Esophagus (tissue), 2 donors: Measurements from ENCODE around the gene TMEM11. TPM values are rescaled to one million over a fixed set of nuclear protein-coding genes. Genes with fewer than 3 reads are reported as not detected.

Experiments used
- H3K27ac ChIP-seq, 2 donors: one replicate each; pipeline ENCODE4 v1.5.1; 2013; ENCODE audit warnings: low read depth in 2 of 2, mild to moderate bottlenecking in 2 of 2, inconsistent platforms in 1 of 2, low read length in 1 of 2, moderate library complexity in 1 of 2
- H3K27me3 ChIP-seq, 2 donors: one replicate each; pipeline ENCODE4 v1.6.1; 2013; ENCODE audit warnings: low read length in 2 of 2, control low read depth in 1 of 2, mild to moderate bottlenecking in 1 of 2; ENCODE audit not compliant: insufficient read depth in 2 of 2, control insufficient read depth in 1 of 2
- H3K36me3 ChIP-seq, 2 donors: one replicate each; pipeline ENCODE4 v1.6.1; 2013; ENCODE audit warnings: low read length in 1 of 2; ENCODE audit not compliant: control insufficient read depth in 2 of 2, insufficient read depth in 2 of 2
- H3K4me1 ChIP-seq, 2 donors: one replicate each; pipeline ENCODE4 v1.6.1; 2013; ENCODE audit warnings: low read length in 1 of 2; ENCODE audit not compliant: control insufficient read depth in 2 of 2, insufficient read depth in 2 of 2
- H3K4me3 ChIP-seq, 2 donors: one replicate each; pipeline ENCODE4 v1.5.1; 2013; ENCODE audit warnings: low read length in 2 of 2, mild to moderate bottlenecking in 2 of 2, low read depth in 1 of 2, moderate library complexity in 1 of 2
- H3K9me3 ChIP-seq, 2 donors: one replicate each; pipeline ENCODE4 v1.6.1; 2013; ENCODE audit warnings: mild to moderate bottlenecking in 2 of 2, low read depth in 1 of 2, low read length in 1 of 2, moderate library complexity in 1 of 2; ENCODE audit not compliant: control insufficient read depth in 2 of 2, insufficient read depth in 1 of 2
- WGBS, 2 donors: extraction: QIAGEN DNeasy Blood & Tissue Kit; methylation state at CpG; one replicate each; pipeline ENCODE4 v1.1.7; 2013; 5-methylcytosine and 5-hydroxymethylcytosine counted together
- polyA plus RNA-seq, 2 donors: library from polyadenylated mRNA; stranded (reverse); fragments of 200-250 nt; gene quantifications; one replicate each; pipeline ENCODE4 v1.2.3, GENCODE V29; 2013
- donor health status: healthy with polysubstance abuse.
- donor health status: Bipolar disorder and iron deficiency.

Gene TMEM11
- 10 to 100 TPM; 28.0 TPM for polyA plus RNA-seq

GRCh38 chr17:21214015-21214776 lies at the start of gene TMEM11:
TSS of gene TMEM11 (minus strand) at chr17:21214161. CDS start at chr17:21214152, 9 bp downstream.
- Histone ChIP-seq H3K27me3 (no peaks in the 10 kb centered on the region), H3K9me3 (no peaks in the 10 kb centered on the region), H3K4me1 (peaks cover 4 to 20% of the 10 kb centered on the region in 2 donors), H3K36me3 (no peaks in the 10 kb centered on the region), H3K4me3 (peak within 1 kb of the TSS; percentile 97 to 99), H3K27ac (peak within 1 kb of the TSS; percentile 96 to 98)
- WGBS, 2 donors: 0% methylated on average over 70 to 76 of the region's 76 CpGs

- 46 to 48% methylated on average over 6 of the region's 6 CpGs for WGBS, 2 donors
- Histone ChIP-seq H3K4me3 (no peak overlapping the region), H3K9me3 (no peaks in the 10 kb centered on the region)
Measured at GRCh38 chr17:21263376-21263775, 49.4 kb upstream of the TMEM11 start.

GRCh38 chr17:21262259-21262993 lies 48.5 kb upstream of the TMEM11 start:
- 75 to 78% methylated on average over 12 of the region's 12 CpGs for WGBS, 2 donors
- no peaks in the 10 kb centered on the region for H3K9me3 ChIP-seq

More at GRCh38 chr17:21263376-21263775, 49.4 kb upstream of the TMEM11 start:
- Histone ChIP-seq H3K27ac (no peak overlapping the region), H3K4me1 (peaks cover 0 to 2% of the 10 kb centered on the region in 2 donors), H3K27me3 (no peaks in the 10 kb centered on the region), H3K36me3 (no peaks in the 10 kb centered on the region)

GRCh38 chr17:21258593-21258992 lies 44.6 kb upstream of the TMEM11 start:
- no peaks in the 10 kb centered on the region for H3K9me3 ChIP-seq
- no peaks in the 10 kb centered on the region for H3K36me3 ChIP-seq
- no peaks in the 10 kb centered on the region for H3K27me3 ChIP-seq
- H3K4me3 ChIP-seq: no peak overlapping the region
- no peak overlapping the region for H3K27ac ChIP-seq
- whole genome bisulfite sequencing, 2 donors: 81 to 93% methylated on average over 7 of the region's 7 CpGs
- H3K4me1 ChIP-seq: peaks cover 2 to 4% of the 10 kb centered on the region in 2 donors

More at GRCh38 chr17:21262259-21262993, 48.5 kb upstream of the TMEM11 start:
- Histone ChIP-seq H3K4me1 (no peaks in the 10 kb centered on the region), H3K36me3 (no peaks in the 10 kb centered on the region), H3K27me3 (no peaks in the 10 kb centered on the region), H3K4me3 (no peak overlapping the region), H3K27ac (no peak overlapping the region)

- H3K4me1 ChIP-seq: peaks cover 2 to 7% of the 10 kb centered on the region in 2 donors
- 29 to 31% methylated on average over 15 of the region's 15 CpGs for WGBS, 2 donors
- H3K9me3 ChIP-seq: no peaks in the 10 kb centered on the region
- peak overlapping the region; percentile 54 to 85 for H3K4me3 ChIP-seq
- H3K27me3 ChIP-seq: no peaks in the 10 kb centered on the region
- H3K27ac ChIP-seq: peak overlapping the region; percentile 57 to 76
- H3K36me3 ChIP-seq: no peaks in the 10 kb centered on the region
Measured at GRCh38 chr17:21253646-21254441, 39.9 kb upstream of the TMEM11 start.

GRCh38 chr17:21252796-21253645 lies 39.1 kb upstream of the TMEM11 start, which contains the start of gene NATD1:
TSS of gene NATD1 (minus strand) at chr17:21253410. CDS start at chr17:21253264, 146 bp downstream.
- no peaks in the 10 kb centered on the region for H3K9me3 ChIP-seq

GRCh38 chr17:21252289-21252795 lies 38.4 kb upstream of the TMEM11 start:
- peak overlapping the region in 1 of 2 donors; percentile 85 for H3K27ac ChIP-seq
- WGBS, 2 donors: 12 to 18% methylated on average over 12 of the region's 12 CpGs

More at GRCh38 chr17:21252796-21253645, 39.1 kb upstream of the TMEM11 start, which contains the start of gene NATD1:
- Histone ChIP-seq H3K36me3 (no peaks in the 10 kb centered on the region), H3K27me3 (no peaks in the 10 kb centered on the region), H3K4me1 (peaks cover 2 to 7% of the 10 kb centered on the region in 2 donors), H3K4me3 (peak within 1 kb of the TSS; percentile 54 to 85), H3K27ac (peak within 1 kb of the TSS; percentile 57 to 85)
- WGBS, 2 donors: 0 to 1% methylated on average over 56 to 117 of the region's 117 CpGs

GRCh38 chr17:21251337-21252010 lies 37.5 kb upstream of the TMEM11 start:
- Histone ChIP-seq H3K9me3 (no peaks in the 10 kb centered on the region), H3K36me3 (peaks cover 0 to 2% of the 10 kb centered on the region in 2 donors), H3K27me3 (no peaks in the 10 kb centered on the region), H3K27ac (no peak overlapping the region), H3K4me3 (no peak overlapping the region), H3K4me1 (peaks cover 2 to 7% of the 10 kb centered on the region in 2 donors)
- 83 to 86% methylated on average over 15 of the region's 15 CpGs for whole genome bisulfite sequencing, 2 donors

More at GRCh38 chr17:21252289-21252795, 38.4 kb upstream of the TMEM11 start:
- H3K9me3 ChIP-seq: no peaks in the 10 kb centered on the region
- peaks cover 0 to 2% of the 10 kb centered on the region in 2 donors for H3K36me3 ChIP-seq
- H3K4me3 ChIP-seq: peak overlapping the region; percentile 54 to 85
- H3K27me3 ChIP-seq: no peaks in the 10 kb centered on the region
- peaks cover 2 to 7% of the 10 kb centered on the region in 2 donors for H3K4me1 ChIP-seq
